NCI-H345 treated with DMSO at 0.1 percent for 48 hours (cell line): ENCODE data around the gene MAPKAP1.

Experiments
- DNase-seq: peaks from one replicate; lab custom pipeline; 2025; ENCODE audit not compliant: unreplicated experiment; lab: John Stamatoyannopoulos, UW

The MAPKAP1 gene

DNA sequence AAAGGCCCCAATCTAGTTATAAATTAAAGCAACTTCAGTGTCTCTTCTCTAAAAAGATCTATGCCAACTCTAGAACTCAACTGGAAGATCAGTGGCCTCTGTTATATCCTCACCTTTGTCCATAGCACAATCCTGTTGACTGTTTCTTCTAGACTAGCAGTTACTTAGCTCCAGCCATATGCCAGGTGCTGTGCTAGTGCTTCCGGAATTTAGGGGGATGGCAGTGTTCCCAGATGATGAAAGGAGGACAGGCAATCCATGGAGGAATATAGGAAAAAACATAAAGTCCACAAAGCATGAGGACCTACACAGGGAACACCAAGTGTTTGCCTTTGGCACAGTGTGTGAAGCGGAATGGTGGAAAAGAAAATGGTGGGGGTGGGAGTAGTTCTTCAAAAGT is 214.3 kb downstream of the MAPKAP1 start:
- no peak for DNase-seq

DNA sequence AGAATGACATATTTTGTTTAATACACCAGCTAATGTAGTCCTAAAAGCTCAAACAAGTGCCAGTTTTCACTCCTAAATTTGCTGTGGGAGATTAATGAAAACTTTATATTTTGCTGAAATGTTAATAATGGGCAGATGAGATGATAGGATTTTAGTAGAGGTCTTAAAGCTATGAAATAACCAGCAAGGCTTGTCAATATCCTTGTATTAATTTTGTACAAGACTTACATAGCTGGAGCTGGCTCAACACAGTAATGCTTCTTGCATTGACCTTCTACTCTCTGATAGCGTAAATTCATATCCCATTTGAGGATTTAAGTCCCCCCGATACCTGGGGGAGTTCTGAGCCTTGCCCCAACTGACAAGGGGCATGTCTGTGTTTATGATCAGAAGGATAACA is 219.2 kb downstream of the MAPKAP1 start:
- DNase-seq: no peak

- no peak for DNase-seq
Observed at GRCh38 chr9:125486576-125486975, 220.4 kb downstream of the MAPKAP1 start.

GRCh38 chr9:125486152-125486508 is 220.9 kb downstream of the MAPKAP1 start:
- no peak for DNase-seq

DNA sequence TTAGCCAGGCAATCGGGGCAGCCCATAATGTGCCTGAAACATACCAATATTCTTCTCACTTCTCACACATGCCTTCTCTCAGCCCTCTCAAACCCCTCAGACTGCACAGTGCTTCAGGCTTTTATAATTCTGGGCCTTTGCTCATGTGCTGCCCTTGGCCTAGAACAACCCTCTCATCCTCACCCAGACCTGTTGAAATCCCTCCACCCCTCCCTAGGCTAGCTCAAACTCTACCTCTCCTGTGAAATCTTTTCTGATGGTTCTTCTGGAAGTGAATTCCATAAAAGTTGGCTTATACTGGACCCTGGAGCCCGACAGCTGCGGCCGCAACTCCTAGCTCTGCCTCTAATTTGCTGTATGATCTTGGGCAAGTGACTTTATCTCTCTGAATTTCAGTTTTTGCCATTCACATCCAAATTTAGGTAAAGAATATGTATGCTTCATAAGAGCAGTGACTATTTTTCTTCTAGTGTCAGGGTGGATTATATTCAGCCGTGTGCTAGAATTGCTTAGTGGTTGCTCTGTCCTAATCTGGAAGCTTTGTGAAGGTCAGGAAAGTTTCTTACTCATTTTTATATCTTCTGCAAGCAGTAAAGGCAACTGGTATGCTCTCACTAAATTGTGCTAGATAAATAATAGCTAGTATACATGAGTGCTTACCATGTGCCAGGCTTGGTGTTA is 221.4 kb downstream of the MAPKAP1 start:
- no peak for DNase-seq

DNA sequence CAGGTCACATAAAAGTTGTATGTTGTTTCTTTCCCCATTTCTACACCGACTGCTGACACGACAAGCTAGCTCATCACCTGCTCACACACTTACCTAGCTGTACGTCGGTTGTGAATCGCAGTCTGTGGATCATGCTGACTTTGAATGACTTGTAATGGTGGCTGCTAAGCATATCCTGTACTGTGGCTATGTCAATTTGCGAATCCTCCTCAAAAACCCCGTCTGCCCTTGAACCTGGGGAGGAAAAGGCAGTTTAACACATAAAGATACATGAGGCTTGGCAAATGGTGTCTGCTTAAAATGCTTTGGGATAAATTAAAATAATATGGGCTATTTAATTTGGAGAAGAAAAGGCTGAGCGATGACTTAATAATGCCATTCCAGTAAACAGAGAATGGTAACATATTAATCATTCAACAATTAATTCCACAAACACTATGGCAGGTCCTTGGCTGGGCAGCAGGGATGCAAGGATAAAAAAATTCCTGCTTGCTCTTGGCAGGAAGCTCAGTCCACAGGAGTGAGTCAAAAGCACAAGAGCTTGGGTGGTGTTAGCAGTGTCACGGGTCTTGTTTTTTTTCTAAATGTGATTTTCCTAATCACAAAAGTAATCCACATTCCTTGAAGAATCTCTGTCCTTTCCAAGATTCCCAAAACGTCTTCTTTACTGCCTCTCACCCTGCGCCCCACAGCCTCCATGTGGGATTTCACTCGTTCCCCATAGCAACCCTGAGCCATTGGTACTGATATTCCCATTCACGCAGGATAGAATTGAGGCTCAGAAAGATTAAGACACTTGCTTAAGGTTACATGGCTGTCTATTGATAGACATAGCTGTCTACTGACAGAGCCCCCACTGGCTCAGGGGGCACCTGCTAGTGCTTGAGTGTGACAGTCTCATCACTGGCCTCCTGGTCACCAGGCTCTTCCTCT is 222.4 kb downstream of the MAPKAP1 start:
- no peak for DNase-seq

DNA sequence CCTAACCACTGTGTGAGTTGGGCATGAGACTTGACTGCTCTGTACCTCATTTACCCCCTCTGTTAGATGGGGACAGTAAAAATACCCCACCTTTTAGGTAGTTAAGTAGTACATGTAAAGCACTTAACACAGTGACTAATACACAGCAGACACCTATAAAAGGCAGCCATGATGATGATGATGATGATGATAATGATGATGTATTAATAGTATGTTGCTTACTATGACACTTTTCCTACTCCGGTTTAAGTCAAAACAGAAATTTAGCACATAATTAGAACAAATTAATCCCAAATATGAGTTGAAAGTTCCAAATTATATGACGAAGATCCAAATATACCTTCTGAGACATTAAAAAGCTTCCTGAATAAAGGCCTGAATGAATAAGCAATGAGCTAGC is 223.3 kb downstream of the MAPKAP1 start:
- DNase-seq: no peak

DNA sequence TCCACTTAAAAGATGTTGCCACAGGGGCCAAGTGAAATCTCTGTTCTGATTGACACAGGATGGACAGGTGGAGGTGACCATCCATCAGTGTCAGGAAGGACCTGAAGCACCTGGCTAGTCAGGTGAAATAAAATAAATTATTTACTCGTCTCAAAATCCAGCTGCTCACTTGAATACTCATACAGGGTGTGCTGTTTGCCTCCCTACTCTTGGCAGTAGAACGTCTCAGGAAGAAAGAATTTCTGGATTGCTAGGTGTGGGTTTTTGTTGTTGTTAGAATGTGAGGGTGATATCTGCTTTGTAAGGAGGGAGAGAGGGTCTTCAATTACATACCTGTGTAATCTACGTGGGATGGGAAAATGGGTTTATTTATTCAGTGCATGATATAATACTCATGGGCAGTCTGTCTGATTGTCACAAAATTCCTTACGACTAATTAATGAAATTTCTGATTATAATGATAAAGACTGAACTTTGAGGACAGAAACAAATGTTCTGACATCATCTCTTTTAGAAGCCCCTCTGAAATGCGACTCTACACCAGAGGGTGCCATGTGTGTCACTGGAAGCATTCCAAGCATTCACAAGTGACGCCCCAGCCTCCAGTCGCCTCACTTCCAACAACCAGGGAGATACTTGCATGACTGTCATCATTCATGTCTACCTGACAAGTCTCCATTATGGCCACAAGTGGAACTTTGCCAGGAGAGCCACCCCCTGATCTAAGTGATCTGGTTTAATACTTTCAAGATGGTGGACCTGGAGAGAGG is 227.0 kb downstream of the MAPKAP1 start:
- peak; percentile 63 for DNase-seq

DNA sequence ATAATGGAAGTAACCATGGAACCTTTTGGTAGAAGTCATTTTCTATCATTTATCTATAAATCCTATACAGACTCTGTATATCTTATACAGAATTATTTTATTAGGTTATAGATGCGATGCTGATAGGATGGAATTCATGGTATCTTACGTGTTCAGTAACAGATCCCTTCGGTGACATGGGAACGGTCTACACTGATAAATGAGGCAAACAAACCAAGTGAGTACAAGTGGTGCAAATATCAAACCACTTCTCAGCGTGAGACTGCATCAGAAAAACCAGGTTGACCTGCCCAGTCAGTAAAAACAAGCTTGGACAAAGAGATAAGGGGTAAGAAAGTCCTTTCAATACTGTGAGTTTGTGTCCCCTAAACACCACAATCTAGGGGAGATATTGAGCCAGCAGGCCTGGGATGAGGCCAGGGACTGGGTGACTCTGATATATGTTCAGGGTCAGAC is 229.9 kb downstream of the MAPKAP1 start:
- DNase-seq: no peak

- DNase-seq: no peak
Observed at GRCh38 chr9:125476645-125477044, 230.4 kb downstream of the MAPKAP1 start.

DNA sequence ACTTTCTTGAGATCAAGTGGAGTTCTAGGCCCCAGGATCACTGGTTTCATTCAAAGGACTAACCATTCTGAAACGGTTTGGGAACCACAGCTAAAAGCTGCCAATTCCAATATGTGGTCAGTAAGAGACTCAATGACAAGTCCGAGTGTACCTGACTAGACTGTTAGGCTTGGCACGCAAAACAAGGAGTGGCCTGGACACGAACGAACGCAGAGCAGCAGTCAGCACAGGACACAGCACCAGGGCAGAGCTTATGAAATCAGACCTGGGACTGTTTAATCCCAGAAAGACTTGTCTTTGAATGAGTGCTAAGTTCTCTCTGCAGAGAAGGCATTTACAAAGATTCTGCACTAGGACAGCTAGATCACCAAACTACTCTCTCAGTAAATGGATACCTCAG is 231.6 kb downstream of the MAPKAP1 start:
- no peak for DNase-seq

GRCh38 chr9:125472926-125473701 is 233.9 kb downstream of the MAPKAP1 start:
- no peak for DNase-seq

- DNase-seq: no peak
Observed at GRCh38 chr9:125472562-125472925, 234.5 kb downstream of the MAPKAP1 start.

GRCh38 chr9:125470767-125471580 is 236.0 kb downstream of the MAPKAP1 start:
- no peak for DNase-seq

DNA sequence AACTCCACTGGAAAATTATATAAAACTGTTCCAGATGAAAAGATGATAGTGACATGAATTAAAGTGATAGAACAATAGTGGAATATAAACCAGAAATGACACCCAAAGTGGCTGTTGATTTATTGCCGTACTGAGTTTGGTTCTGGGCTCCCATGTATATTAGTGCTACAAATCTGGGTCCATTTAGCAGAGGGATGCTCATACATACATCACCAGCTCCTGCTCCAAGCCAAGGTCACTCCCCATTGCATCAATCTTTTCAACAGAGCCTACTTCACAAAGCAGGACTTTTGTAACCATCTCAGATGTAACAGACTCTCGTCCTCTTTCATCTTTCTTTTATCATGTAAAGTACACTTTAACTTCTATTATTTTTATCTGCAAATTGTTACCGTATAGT is 236.8 kb downstream of the MAPKAP1 start:
- no peak for DNase-seq

GRCh38 chr9:125468646-125469045 is 238.4 kb downstream of the MAPKAP1 start:
- no peak for DNase-seq

- DNase-seq: no peak
Observed at GRCh38 chr9:125467116-125467740, 239.8 kb downstream of the MAPKAP1 start.

DNA sequence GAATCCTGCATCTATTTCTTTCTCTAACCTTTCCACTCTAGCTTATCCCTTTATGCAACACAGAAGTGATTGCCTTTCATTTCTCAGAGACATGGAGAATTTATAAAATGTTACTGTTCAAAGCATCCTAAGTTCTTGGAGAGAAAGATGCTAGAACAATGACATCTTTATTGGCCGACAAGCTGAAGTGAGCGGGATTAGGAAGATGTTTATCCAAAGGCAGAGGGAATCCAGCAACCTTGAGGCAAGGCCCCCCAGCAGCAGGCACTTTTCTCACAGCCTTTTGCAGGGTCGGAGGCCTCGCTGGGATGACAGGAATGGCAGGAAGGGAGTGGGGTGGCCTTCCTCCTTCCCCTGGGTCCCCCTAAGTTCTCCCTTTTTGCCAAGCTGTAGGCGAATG is 240.6 kb downstream of the MAPKAP1 start:
- no peak for DNase-seq

- no peak for DNase-seq
Observed at GRCh38 chr9:125464591-125465385, 242.2 kb downstream of the MAPKAP1 start.
